Vagina (tissue), 2 donors: ENCODE results near the gene PDCD10.

Experiments
- POLR2A ChIP-seq, 2 donors: fragments of 450-650 bp; IDR thresholded peaks; one replicate each; pipeline ENCODE4 v1.6.1; 2017; ENCODE audit warnings: antibody characterized with exemption in 2 of 2, mild to moderate bottlenecking in 2 of 2, moderate library complexity in 2 of 2
- POLR2AphosphoS5 ChIP-seq, 2 donors: sonication (generic); formaldehyde crosslinking; IDR thresholded peaks; one replicate each; pipeline ENCODE4 v1.9.0; 2017; ENCODE audit warnings: antibody characterized with exemption in 2 of 2, mild to moderate bottlenecking in 2 of 2, low read depth in 1 of 2; ENCODE audit not compliant: insufficient read depth in 1 of 2
- TF ChIP-seq, protein P1 (sequence below), 3 experiments: fragments of 450-650 bp in 2 of 3; fragments of 200-600 bp in 1 of 3; sonication (generic) in 1 of 3; IDR thresholded peaks; one replicate each; pipeline ENCODE4 v1.5.1; 2017 to 2019; ENCODE audit warnings: antibody characterized with exemption in 3 of 3, mild to moderate bottlenecking in 2 of 3, moderate library complexity in 2 of 3

DNA sequence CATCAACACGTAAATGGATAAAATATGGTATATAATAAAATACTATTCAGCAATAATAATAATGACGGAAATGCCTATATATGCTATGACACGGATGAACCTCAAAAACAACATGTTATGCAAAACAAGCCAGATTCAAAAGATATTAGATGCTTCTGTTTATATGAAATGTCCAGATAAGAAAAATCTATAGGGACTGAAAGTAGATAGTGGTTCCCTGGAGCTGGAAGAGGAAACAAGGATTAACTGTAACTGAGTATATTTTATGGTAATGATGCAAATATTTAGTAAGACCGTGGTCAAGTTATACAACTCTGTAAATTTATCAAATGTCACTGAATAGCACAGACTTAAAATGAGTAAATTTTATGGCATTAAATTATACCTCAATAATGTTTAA is 55.2 kb downstream of the PDCD10 start:
- TF ChIP-seq, protein P1, sequence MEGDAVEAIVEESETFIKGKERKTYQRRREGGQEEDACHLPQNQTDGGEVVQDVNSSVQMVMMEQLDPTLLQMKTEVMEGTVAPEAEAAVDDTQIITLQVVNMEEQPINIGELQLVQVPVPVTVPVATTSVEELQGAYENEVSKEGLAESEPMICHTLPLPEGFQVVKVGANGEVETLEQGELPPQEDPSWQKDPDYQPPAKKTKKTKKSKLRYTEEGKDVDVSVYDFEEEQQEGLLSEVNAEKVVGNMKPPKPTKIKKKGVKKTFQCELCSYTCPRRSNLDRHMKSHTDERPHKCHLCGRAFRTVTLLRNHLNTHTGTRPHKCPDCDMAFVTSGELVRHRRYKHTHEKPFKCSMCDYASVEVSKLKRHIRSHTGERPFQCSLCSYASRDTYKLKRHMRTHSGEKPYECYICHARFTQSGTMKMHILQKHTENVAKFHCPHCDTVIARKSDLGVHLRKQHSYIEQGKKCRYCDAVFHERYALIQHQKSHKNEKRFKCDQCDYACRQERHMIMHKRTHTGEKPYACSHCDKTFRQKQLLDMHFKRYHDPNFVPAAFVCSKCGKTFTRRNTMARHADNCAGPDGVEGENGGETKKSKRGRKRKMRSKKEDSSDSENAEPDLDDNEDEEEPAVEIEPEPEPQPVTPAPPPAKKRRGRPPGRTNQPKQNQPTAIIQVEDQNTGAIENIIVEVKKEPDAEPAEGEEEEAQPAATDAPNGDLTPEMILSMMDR (IDR thresholded peaks at IDR 0.05): no peak
- TF ChIP-seq POLR2A (IDR thresholded peaks at IDR 0.05): no peak
- TF ChIP-seq POLR2AphosphoS5 (IDR thresholded peaks at IDR 0.05; ENCODE audit: insufficient read depth in 1 of 2, low read depth in 1 of 2): no peak
